Measurements from ENCODE around the gene GABRR1. TPM values are rescaled to one million over a fixed set of nuclear protein-coding genes. Genes with fewer than 3 reads are reported as not detected.

GABRR1 gene
- total and polyA plus RNA-seq, 2 of the 13 experiments (the other 11 are each of a cell fraction or from before 2014, with no cell fraction given) = not detected

- no peak overlapping the region for H3K4me3 ChIP-seq (replicated peaks in 1 of 3; ENCODE audit: insufficient read depth in 1 of 3, low read depth in 2 of 3, low read length in 3 of 3)
- H3K4me2 ChIP-seq (ENCODE audit: low read depth, low read length) = no peak overlapping the region
- ATAC-seq (no peak), FAIRE-seq (no peak), DNase-seq (ENCODE audit: low spot score) (no peak)
- ChIA-PET CTCF (ENCODE audit: low intra/inter-chr PET ratio, low total read pairs) (no interaction called here), POLR2A (no interaction called here)
- H3K36me3 ChIP-seq (replicated peaks in 1 of 2; ENCODE audit: control insufficient read depth in 1 of 2, insufficient read depth in 2 of 2, low read length in 2 of 2) = no peaks in the 10 kb centered on the region
- intact Hi-C loops (cut with micrococcal nuclease; ENCODE audit: unreplicated experiment) = no loop called here
- no peak overlapping the region for H2AFZ ChIP-seq (ENCODE audit: low read length)
- H3K4me1 ChIP-seq (ENCODE audit: insufficient read depth, low read length) = no peaks in the 10 kb centered on the region
- no peak overlapping the region for H3K27ac ChIP-seq (ENCODE audit: extremely low read length, insufficient read depth, low read length)
- in situ Hi-C loops (cut with HindIII; ENCODE audit: extremely low pct_ligation_motif_present, low pct_unique_long_range_greater_than_20kb) = no loop called here
- H3K79me2 ChIP-seq (ENCODE audit: insufficient read depth, low read length) = no peaks in the 10 kb centered on the region
- no peak overlapping the region for H3K9ac ChIP-seq (ENCODE audit: insufficient read depth, low read depth, low read length)
- H4K20me1 ChIP-seq (ENCODE audit: insufficient read depth, low read length) = no peaks in the 10 kb centered on the region
- WGBS (ENCODE audit: low lambda C conversion rate) = 42% methylated on average over 6 of the region's 7 CpGs
- no TSS peak for BruUV-seq (replicated peaks)
- H3K27me3 ChIP-seq (ENCODE audit: control insufficient read depth in 1 of 2, insufficient read depth in 2 of 2, low read length in 2 of 2) = peaks cover 0 to 8% of the 10 kb centered on the region in 2 experiments; a peak in 1 of 5 replicates
- H3K9me3 ChIP-seq (ENCODE audit: low read length) = peaks cover 9% of the 10 kb centered on the region; the same call in 1 of the 2 replicates
- TF ChIP-seq BHLHE40 (IDR thresholded peaks at IDR 0.05; ENCODE audit: low read length) (no peak), HES4 (CRISPR knock-in tag; IDR thresholded peaks at IDR 0.05; ENCODE audit: borderline replicate concordance) (no peak), KDM1A (CRISPR knock-in tag; IDR thresholded peaks at IDR 0.05) (no peak), ZNF790 (CRISPR knock-in tag; IDR thresholded peaks at IDR 0.05; ENCODE audit: borderline replicate concordance) (no peak), ZBTB40 (IDR thresholded peaks at IDR 0.05) (no peak), ZBTB40 (CRISPR knock-in tag; IDR thresholded peaks at IDR 0.05) (no peak), ZBTB4 (CRISPR knock-in tag; IDR thresholded peaks at IDR 0.05; ENCODE audit: borderline replicate concordance) (no peak), PHF8 (CRISPR knock-in tag; IDR thresholded peaks at IDR 0.05) (no peak), ZNF503 (CRISPR knock-in tag; IDR thresholded peaks at IDR 0.05) (no peak)
Measured at GRCh38 chr6:89198235-89198634, 18.9 kb downstream of the GABRR1 start.
